SIG-M5 treated with dmso at 0.1 percent for 504 hours (cell line): ENCODE data around the gene TMEM181.
A peak's percentile ranks its signal among the peaks of the same experiment; 100 is the strongest.
"Not testable (repeated sequence)": the region's sequence is repeated elsewhere in the genome, so short reads cannot be mapped to it uniquely, and the experiment has no call there.

ENCODE experiments used
- DNase-seq: peaks from one replicate; lab custom pipeline; 2025; ENCODE audit not compliant: unreplicated experiment; lab: John Stamatoyannopoulos, UW

TMEM181 gene

DNA sequence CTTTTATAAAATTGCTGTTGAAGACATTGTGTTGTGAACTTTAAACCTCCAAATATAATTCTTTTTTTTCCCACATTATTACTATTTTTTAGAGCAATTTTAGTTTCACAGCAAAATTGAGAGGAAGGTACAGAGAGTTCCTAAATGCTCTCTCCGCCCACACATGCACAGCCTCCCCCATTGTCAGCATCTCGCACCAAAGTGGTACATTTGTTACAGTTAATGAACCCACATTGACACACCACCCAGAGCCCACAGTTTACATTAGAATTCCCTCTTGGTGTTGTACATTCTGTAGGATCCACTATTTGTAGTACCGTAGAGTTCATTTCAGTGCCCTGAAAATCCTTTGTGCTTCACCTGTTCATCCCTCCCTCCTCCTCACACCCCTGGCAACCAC lies 33.8 kb downstream of the TMEM181 start:
- DNase-seq = no peak

- DNase-seq = no peak
Observed at GRCh38 chr6:158595223-158595622, 35.3 kb downstream of the TMEM181 start.

DNA sequence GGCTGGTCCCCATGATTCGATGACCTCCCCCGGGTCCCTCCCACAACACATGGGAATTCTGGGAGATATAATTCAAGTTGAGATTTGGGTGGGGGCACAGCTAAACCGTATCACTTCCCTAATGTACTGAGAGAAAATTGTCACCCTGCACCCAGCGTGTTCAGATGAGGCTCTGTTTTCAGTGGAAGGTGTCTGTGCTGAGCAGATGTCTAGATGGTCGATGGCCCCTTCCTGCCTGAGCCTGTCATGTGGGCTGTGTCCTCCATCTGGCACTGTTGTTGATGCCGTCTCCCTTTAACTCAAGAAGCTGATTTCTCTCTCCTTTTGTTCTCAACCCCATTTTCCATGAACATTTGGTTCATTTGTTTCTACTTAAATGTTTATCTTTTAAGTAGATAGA lies 37.0 kb downstream of the TMEM181 start:
- no peak for DNase-seq

DNA sequence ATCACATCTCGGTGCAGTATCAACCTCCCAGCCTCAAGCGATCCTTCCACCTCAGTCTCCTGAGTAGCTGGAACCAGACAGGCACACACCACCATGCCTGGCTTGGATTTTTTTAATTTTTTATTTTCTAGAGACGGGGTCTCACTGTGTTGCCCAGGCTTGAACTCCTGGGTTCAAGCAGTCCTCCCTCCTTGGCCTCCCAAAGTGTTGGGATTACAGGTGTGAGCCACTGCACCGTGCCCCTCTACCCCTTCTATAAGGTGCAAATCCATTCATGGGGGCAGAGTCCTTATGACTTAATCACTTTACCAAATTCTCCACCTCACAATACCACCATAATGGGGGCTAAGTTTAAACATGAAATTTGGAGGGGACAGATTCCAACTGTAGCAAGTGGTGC lies 37.7 kb downstream of the TMEM181 start:
- no peak for DNase-seq

DNA sequence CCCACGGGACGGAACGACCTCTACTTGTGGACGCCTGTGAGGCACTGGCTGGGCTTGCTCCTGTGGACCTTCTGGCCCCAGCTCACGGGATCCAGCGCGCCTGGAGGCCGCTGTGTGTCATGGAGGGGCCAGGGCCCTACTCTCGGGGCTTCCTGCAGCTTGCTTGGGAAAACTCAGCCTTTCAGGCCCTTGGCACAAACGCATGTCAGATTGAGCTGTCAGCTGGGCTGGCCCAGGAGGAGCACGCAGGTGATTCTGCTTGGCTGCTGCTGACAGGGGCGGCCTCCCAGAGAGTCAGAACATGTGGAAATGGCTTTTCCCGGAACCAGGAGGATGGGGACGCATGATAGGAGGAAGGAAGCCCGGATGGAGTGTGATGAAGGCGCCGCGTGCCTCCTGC lies 39.7 kb downstream of the TMEM181 start:
- DNase-seq = no peak

GRCh38 chr6:158603261-158604047 lies 43.6 kb downstream of the TMEM181 start:
- no peak for DNase-seq

DNA sequence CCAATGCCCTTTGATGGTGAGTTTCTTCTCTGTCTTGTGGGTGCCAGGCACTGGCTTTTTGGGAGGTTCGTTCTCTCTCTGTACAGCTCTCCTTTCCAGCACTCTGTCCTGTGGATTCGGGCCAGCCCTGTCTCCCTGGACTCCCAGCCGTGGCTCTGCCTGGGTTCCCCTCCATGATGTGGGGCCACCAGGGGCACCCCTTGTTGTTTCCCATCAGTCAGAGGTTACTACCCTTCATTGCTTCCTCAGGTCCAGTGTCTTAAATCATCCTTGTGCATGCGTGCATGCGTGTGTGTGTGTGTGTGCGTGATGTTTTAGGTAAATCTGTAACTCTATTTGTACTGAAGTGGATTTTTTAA lies 44.1 kb downstream of the TMEM181 start:
- DNase-seq = no peak

DNA sequence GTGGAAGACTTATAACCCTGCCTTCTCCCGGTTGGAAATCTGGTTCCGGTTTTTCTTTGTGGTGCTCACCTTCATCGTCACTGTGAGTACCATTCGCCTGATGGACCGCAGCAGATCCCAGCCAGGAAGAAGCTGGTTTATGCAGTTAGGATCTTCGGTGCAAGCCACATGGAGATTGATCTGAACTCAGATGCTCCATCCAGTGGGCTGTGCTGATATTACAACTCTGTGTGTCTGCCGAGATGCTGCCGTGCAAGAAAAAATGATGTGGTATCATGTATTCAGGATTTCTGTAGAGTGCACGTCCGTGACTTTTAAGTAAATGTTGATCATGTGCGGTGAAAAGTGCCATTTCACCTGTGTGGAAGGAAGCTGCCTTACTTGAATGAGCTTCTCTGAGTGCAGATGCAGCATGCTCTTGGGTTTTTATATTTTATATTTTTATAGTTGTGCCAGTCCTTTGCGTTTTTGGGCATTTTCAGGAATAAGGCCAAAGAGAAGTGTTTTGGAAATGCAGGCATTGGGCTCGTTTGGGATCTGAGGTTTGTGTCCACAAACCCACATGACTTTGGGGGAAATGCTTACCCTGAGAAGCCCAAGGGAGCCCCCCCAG lies 45.5 kb downstream of the TMEM181 start:
- peak; percentile 23 for DNase-seq

DNA sequence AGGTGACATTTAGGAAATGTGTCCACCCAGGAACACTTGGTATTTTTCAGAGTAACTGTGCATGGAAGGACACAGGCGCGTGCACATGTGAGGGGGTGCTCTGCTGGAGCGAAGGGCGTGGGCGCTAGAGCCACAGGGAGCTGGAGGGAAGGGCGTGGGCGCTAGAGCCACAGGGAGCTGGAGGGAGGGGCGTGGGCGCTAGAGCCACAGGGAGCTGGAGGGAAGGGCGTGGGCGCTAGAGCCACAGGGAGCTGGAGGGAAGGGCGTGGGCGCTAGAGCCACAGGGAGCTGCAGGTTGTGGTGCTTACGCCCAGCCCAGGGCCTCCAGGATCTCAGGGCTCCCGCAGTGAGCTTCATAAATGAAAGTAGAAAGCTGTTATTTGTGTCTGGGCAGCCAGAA lies 46.1 kb downstream of the TMEM181 start:
- DNase-seq = not testable (repeated sequence)

- no peak for DNase-seq
Observed at GRCh38 chr6:158606935-158607334, 47.0 kb downstream of the TMEM181 start.

- DNase-seq = no peak
Observed at GRCh38 chr6:158607411-158608170, 47.7 kb downstream of the TMEM181 start.

DNA sequence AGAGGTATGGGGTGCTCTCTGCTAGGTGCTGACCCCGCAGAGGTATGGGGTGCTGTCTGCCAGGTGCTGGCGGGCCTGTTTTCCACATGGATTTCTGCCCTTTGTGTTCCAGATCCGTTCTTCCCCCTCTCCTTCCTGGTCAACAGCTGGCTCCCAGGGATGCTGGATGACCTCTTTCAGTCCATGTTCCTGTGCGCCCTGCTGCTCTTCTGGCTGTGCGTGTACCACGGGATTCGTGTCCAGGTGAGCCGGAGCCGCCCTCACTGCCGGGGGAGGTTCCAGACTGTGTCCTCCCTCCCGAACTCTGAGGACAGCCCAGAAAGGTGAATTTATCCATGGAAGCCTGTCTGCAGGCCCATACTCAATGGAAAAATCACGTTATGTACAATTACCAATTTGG lies 48.3 kb downstream of the TMEM181 start:
- no peak for DNase-seq

DNA sequence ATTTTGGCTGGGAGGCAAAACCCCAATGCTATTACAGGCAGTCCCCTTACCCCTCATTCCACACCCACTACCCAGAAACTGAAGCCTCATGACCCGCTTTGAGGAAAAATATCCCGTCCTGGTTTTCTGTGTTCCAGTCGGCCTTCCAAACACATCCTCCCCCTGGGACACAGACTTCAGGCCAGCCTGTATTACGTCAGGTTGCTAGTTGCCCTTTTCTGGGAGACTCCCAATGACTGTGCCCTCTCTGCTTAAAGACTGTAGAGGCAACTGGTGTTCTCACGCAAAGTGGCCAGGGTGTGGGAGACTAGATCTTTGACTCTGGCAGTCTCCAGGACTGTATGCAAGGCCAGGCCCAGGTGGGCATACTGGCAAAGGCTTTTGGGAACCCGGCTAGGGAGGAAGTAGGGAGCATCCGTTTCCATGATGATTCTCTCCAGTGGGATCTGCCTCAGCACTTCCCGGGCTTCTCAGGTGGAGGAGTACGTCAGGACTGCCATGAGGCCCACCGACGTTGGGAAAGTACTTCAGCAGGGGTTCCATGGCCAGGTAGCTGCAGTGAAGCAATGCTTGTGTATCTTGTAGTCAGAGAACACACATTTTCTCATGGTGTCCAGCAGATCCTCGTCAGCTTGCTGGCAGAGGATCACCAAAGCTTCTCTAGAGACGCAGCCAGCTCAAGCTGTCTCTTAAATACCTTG lies 49.7 kb downstream of the TMEM181 start:
- DNase-seq = no peak

GRCh38 chr6:158610319-158610968 lies 50.6 kb downstream of the TMEM181 start:
- no peak for DNase-seq

DNA sequence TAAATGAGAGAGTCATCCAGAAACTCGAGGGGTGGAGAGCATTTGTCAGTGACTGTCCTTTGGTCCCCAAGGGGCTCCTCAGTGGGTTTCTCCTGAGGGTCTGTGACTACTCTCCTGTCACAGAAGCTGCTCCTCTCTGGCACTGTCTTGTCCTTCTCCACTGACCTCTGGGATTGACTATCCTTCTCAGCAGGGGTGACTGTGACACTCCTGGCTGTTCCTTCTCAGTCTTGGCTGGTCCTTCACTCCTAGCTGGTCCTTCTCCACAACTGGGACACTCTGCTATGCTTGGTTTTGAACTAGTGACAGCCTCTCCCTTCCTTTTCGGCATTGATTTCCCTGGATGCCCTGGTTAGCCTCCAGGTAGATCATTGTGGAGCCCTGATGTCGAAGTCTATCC lies 51.1 kb downstream of the TMEM181 start:
- DNase-seq = no peak

DNA sequence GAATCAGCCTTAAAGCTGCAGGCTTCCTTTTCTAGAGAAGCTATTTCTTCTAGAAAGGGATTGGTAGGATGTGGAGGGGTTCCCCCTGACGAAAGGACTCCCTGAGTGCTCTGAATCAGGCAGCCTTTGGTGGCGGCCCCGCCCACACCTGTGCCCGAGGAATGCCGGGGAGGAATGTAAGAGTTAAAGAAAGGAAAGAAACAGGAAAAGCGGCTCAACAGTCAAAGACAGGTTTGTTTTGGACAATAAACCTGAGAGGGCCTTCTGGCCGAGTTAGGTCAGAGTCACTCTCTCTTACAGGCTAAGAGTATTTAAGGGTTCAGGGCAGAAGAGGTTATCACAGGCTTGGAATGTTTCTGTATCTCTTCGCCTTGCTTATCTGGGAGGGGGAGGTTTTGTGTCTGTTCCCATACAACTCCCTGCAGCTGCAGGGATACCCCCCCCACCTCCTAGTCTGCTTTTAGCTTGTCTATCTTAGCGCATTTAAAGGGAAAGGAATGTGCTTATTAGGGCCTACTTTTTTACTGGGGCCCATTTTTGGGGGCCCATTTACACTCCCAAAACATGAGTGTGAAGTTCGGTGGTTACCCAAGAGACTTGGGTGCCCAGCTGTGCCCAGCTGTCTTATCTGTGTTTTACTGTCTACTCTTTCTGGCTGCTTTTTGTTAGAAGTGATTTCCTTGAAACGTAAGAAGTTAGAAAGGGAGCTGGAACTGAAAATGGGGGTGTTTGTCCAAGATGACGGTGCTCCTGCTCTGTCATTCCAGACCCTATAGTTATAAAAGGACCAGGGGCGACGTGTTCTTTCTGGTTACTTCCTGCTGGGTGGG lies 51.9 kb downstream of the TMEM181 start:
- no peak for DNase-seq

DNA sequence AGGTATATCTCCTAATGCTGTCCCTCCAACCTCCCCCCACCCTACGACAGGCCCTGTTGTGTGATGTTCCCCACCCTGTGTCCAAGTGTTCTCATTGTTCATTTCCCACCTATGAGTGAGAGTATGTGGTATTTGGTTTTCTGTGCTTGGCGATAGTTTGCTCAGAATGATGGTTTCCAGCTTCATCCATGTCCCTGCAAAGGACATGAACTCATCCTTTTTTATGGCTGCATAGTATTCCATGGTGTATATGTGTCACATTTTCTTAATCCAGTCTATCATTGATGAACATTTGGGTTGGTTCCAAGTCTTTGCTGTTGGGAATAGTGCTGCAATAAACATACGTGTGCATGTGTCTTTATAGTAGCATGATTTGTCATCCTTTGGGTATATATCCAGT lies 54.7 kb downstream of the TMEM181 start:
- DNase-seq = not testable (repeated sequence)

- not testable (repeated sequence) for DNase-seq
Observed at GRCh38 chr6:158618289-158618688, 58.4 kb downstream of the TMEM181 start.

- DNase-seq = no peak
Observed at GRCh38 chr6:158619922-158620801, 60.3 kb downstream of the TMEM181 start.
